HepG2 (cell line): Measurements from ENCODE around the gene CPN1. TPM values are rescaled to one million over a fixed set of nuclear protein-coding genes. Genes with fewer than 3 reads are reported as not detected.
A peak's percentile ranks its signal among the peaks of the same experiment; 100 is the strongest.

Experiments used
- ATAC-seq: fragments of 200-7000 bp; cut with Tn5 transposase; 3 replicates; pipeline ENCODE4 v1.9.1; 2020; ENCODE audit warnings: mild to moderate bottlenecking, moderate library complexity
- BruUV-seq: library from RNA; stranded (reverse); fragments of 400-500 nt; replicated peaks from 2 replicates; lab custom pipeline; 2021; lab: Mats Ljungman, UMichigan
- CTCF ChIA-PET: fragments of 300-600 bp; formaldehyde crosslinking; extraction: SDS; loops from one replicate; lab custom pipeline; 2021; ENCODE audit warnings: low total read pairs, inconsistent platforms, low intra/inter-chr PET ratio; lab: Yijun Ruan, JAX
- POLR2A ChIA-PET: fragments of 350-600 bp; sonication (Branson Sonifier 250); formaldehyde crosslinking; loops from one replicate; lab custom pipeline; 2020; ENCODE audit warnings: antibody characterized with exemption, inconsistent platforms; lab: Yijun Ruan, JAX
- DNase-seq: peaks from one replicate; pipeline ENCODE4 v3.0.0-alpha.2; 2015; ENCODE audit warnings: low spot score
- FAIRE-seq: peaks from 3 replicates; lab custom pipeline; 2011; peaks lifted over from hg19 to GRCh38; lab: Jason Lieb, UNC
- H2AFZ ChIP-seq: one replicate; pipeline ENCODE4 v1.6.1; 2011; ENCODE audit warnings: low read length, inconsistent platforms
- H3K27ac ChIP-seq: fragments of 300-600 bp; 3 replicates; pipeline ENCODE4 v1.8.0; 2011; ENCODE audit warnings: mixed run types, mild to moderate bottlenecking, mixed read lengths, low read length, inconsistent platforms; ENCODE audit not compliant: insufficient read depth; ENCODE audit errors: extremely low read length
- H3K27me3 ChIP-seq, 2 experiments: fragments of 200-600 bp in 1 of 2; 2 replicates in 1 of 2; 3 replicates in 1 of 2; pipeline versions ENCODE4 v1.6.0 to v1.8.0; 2011; ENCODE audit warnings: low read length in 2 of 2, mild to moderate bottlenecking in 2 of 2, moderate library complexity in 2 of 2, inconsistent platforms in 1 of 2; ENCODE audit not compliant: insufficient read depth in 2 of 2, control insufficient read depth in 1 of 2
- H3K36me3 ChIP-seq, 2 experiments: fragments of 200-600 bp in 1 of 2; replicated peaks in 1 of 2; 2 replicates in 1 of 2; 3 replicates in 1 of 2; pipeline versions ENCODE4 v1.5.1 to v1.8.0; 2011; ENCODE audit warnings: low read length in 2 of 2, inconsistent platforms in 1 of 2; ENCODE audit not compliant: insufficient read depth in 2 of 2, control insufficient read depth in 1 of 2
- H3K4me1 ChIP-seq: 2 replicates; pipeline ENCODE4 v1.5.1; 2012; ENCODE audit warnings: low read length, inconsistent platforms; ENCODE audit not compliant: insufficient read depth
- H3K4me2 ChIP-seq: 2 replicates; pipeline ENCODE4 v1.6.0; 2011; ENCODE audit warnings: low read depth, low read length, inconsistent platforms
- H3K4me3 ChIP-seq, 3 experiments: fragments of 200-600 bp in 1 of 3; sonication (generic), shearing (Covaris generic) in 1 of 3; replicated peaks in 1 of 3; 2 replicates each; pipeline ENCODE4 v1.5.1; 2011 to 2016; ENCODE audit warnings: low read length in 3 of 3, inconsistent platforms in 2 of 3, low read depth in 2 of 3, mild to moderate bottlenecking in 2 of 3, control low read depth in 1 of 3, mixed read lengths in 1 of 3; ENCODE audit not compliant: insufficient read depth in 1 of 3
- H3K79me2 ChIP-seq: one replicate; pipeline ENCODE4 v1.6.1; 2011; ENCODE audit warnings: low read length, inconsistent platforms; ENCODE audit not compliant: insufficient read depth
- H3K9ac ChIP-seq: 2 replicates; pipeline ENCODE4 v1.6.0; 2011; ENCODE audit warnings: mild to moderate bottlenecking, low read depth, low read length, inconsistent platforms; ENCODE audit not compliant: insufficient read depth
- H3K9me3 ChIP-seq: 2 replicates; pipeline ENCODE4 v1.5.1; 2012; ENCODE audit warnings: mild to moderate bottlenecking, low read length
- H4K20me1 ChIP-seq: 2 replicates; pipeline ENCODE4 v1.6.0; 2011; ENCODE audit warnings: inconsistent platforms, mild to moderate bottlenecking, low read length, moderate library complexity; ENCODE audit not compliant: insufficient read depth
- AHDC1 ChIP-seq: sonication (generic); formaldehyde crosslinking; IDR thresholded peaks from 2 replicates; pipeline ENCODE4 v1.5.1; 2020; ENCODE audit warnings: mild to moderate bottlenecking, missing genetic modification reagents, borderline replicate concordance
- ARID2 ChIP-seq: sonication (generic); formaldehyde crosslinking; IDR thresholded peaks from 2 replicates; pipeline ENCODE4 v1.8.1; 2022; ENCODE audit warnings: mild to moderate bottlenecking, missing genetic modification reagents, borderline replicate concordance
- PATZ1 ChIP-seq: sonication (generic); formaldehyde crosslinking; IDR thresholded peaks from 2 replicates; pipeline ENCODE4 v1.4.0; 2020; ENCODE audit warnings: missing genetic modification reagents
- ZNF33A ChIP-seq: sonication (generic); formaldehyde crosslinking; IDR thresholded peaks from 2 replicates; pipeline ENCODE4 v1.5.1; 2020; ENCODE audit warnings: missing genetic modification reagents, mild to moderate bottlenecking, moderate library complexity, borderline replicate concordance
- ZNF496 ChIP-seq: sonication (generic); formaldehyde crosslinking; IDR thresholded peaks from 2 replicates; pipeline ENCODE4 v1.8.1; 2023; ENCODE audit warnings: mild to moderate bottlenecking, moderate library complexity, missing genetic modification reagents; ENCODE audit not compliant: insufficient replicate concordance
- ZNF687 ChIP-seq: sonication (generic); formaldehyde crosslinking; IDR thresholded peaks from 2 replicates; pipeline ENCODE4 v1.5.1; 2020; ENCODE audit warnings: mild to moderate bottlenecking, missing genetic modification reagents, moderate library complexity
- ZNF816 ChIP-seq: sonication (generic); formaldehyde crosslinking; IDR thresholded peaks from 2 replicates; pipeline ENCODE4 v1.8.0; 2022; ENCODE audit warnings: missing genetic modification reagents, mild to moderate bottlenecking, borderline replicate concordance
- WGBS: methylation state at CpG from one replicate; pipeline ENCODE4 v1.1.6; 2017; ENCODE audit warnings: low lambda C conversion rate; 5-methylcytosine and 5-hydroxymethylcytosine counted together
- in situ Hi-C: cut with HindIII; loops from 2 replicates; pipeline ENCODE4 v1.10.0; 2017; ENCODE audit warnings: low pct_unique_long_range_greater_than_20kb; ENCODE audit not compliant: extremely low pct_ligation_motif_present
- intact Hi-C: fragments of 100-400 bp; cut with micrococcal nuclease; formaldehyde crosslinking; loops from one replicate; pipeline ENCODE4 v1.10.0; 2022; ENCODE audit not compliant: unreplicated experiment
- polyA plus RNA-seq, 8 experiments: library from polyadenylated mRNA; depleted of rRNA in 3 of 8; stranded (reverse) in 7 of 8; unstranded in 1 of 8; fragments of >200 nt; fragmentation: Illumina TruSeq in 4 of 8; extraction: Trizol in 4 of 8; gene quantifications; 2 replicates each; pipeline versions ENCODE4 v1.2.1 to v1.2.3, GENCODE V29; 2011 to 2016; ENCODE audit warnings: low read depth in 4 of 8, missing spikeins in 1 of 8, mixed read lengths in 1 of 8; ENCODE audit not compliant: insufficient read depth in 1 of 8
- total RNA-seq, 5 experiments: library from RNA; depleted of rRNA; stranded (reverse); fragments of >200 nt; fragmentation: Illumina TruSeq; extraction: Trizol; gene quantifications; 2 replicates each; pipeline ENCODE4 v1.2.3, GENCODE V29; 2016; ENCODE audit warnings: low read depth in 1 of 5

Gene CPN1
- total and polyA plus RNA-seq, 2 of the 13 experiments (the other 11 are each of a cell fraction or from before 2014, with no cell fraction given), result 17.3 to 35.1 TPM

- Histone ChIP-seq H3K27ac (no peak overlapping the region), H2AFZ (peak overlapping the region; percentile 88), H3K4me2 (peak overlapping the region; percentile 69)
- FAIRE-seq (no peak), ATAC-seq (peak; percentile 73)
- intact Hi-C loops, result no loop called here
- ChIA-PET CTCF (no interaction called here), POLR2A (interaction anchor here (0.8 kb wide), 1 partner anchor 27 kb away, joined by 3 read pairs; no protein-coding TSS in a partner anchor)
- in situ Hi-C loops, result no loop called here
- no peak for TF ChIP-seq ZNF496 (CRISPR knock-in tag)
- TF ChIP-seq PATZ1, result no peak
- TF ChIP-seq ARID2, result no peak
- 0 out of 2 replicates have a peak, but pooled peaks have one; percentile 7 for TF ChIP-seq ZNF687
- TF ChIP-seq ZNF33A, result 0 out of 2 replicates have a peak, but pooled peaks have one; percentile 68
- 0 out of 2 replicates have a peak, but pooled peaks have one; percentile 25 for TF ChIP-seq AHDC1
- peak; percentile 65; the same call in 1 of the 2 replicates for TF ChIP-seq ZNF816 (CRISPR knock-in tag)
- TF ChIP-seq, all 625 proteins: peak for 4
- Histone ChIP-seq H3K36me3 (no peaks in the 10 kb centered on the region), H3K27me3 (no peaks in the 10 kb centered on the region), H4K20me1 (no peaks in the 10 kb centered on the region), H3K4me3 (peak overlapping the region; percentile 26 to 55 (median 36); a peak in 4 of 6 replicates), H3K4me1 (peaks cover 21% of the 10 kb centered on the region), H3K9ac (peak overlapping the region; percentile 26; the same call in 1 of the 2 replicates), H3K79me2 (no peaks in the 10 kb centered on the region), H3K9me3 (no peaks in the 10 kb centered on the region)
- DNase-seq, result no peak
- no TSS peak for BruUV-seq
- 5% methylated on average over 8 of the region's 8 CpGs for WGBS
Measured at GRCh38 chr10:100128951-100129350, 47.3 kb upstream of the CPN1 start.
